PC-9 (cell line): Measurements from ENCODE around the gene TGM2. TPM values are rescaled to one million over a fixed set of nuclear protein-coding genes. Genes with fewer than 3 reads are reported as not detected.
A peak's percentile ranks its signal among the peaks of the same experiment; 100 is the strongest.

ENCODE experiments used
- BruUV-seq: library from RNA; stranded (reverse); fragments of 400-500 nt; replicated peaks from 2 replicates; lab custom pipeline; 2021; lab: Mats Ljungman, UMichigan
- CTCF ChIA-PET: fragments of 300-600 bp; sonication (Branson Sonifier 250); formaldehyde crosslinking; loops from one replicate; lab custom pipeline; 2022; ENCODE audit warnings: antibody characterized with exemption; lab: Charles Lee
- POLR2A ChIA-PET: fragments of 300-600 bp; sonication (Branson Sonifier 250); formaldehyde crosslinking; loops from one replicate; lab custom pipeline; 2022; ENCODE audit warnings: antibody characterized with exemption; ENCODE audit not compliant: unreplicated experiment; lab: Charles Lee
- DNase-seq, 2 experiments: peaks; one replicate each; pipeline versions ENCODE4 v3.0.0 to v3.0.0-alpha.2; 2015 to 2022; ENCODE audit warnings: mixed read lengths in 1 of 2
- H2AFZ ChIP-seq: fragments of 200-600 bp; sonication (generic); 2 replicates; pipeline ENCODE4 v1.8.1; 2017; ENCODE audit warnings: antibody characterized with exemption
- H3F3A ChIP-seq: fragments of 200-600 bp; sonication (generic); 2 replicates; pipeline ENCODE4 v1.8.1; 2017; ENCODE audit warnings: antibody characterized with exemption, mild to moderate bottlenecking, low read depth; ENCODE audit not compliant: insufficient read depth
- H3K27ac ChIP-seq: fragments of 200-600 bp; sonication (generic); 2 replicates; pipeline ENCODE4 v1.6.1; 2016; ENCODE audit warnings: mixed run types
- H3K27me3 ChIP-seq: fragments of 200-600 bp; sonication (generic); 2 replicates; pipeline ENCODE4 v1.6.1; 2016; ENCODE audit warnings: low read depth, mixed run types; ENCODE audit not compliant: insufficient read depth
- H3K36me3 ChIP-seq: fragments of 200-600 bp; sonication (generic); 2 replicates; pipeline ENCODE4 v1.6.1; 2016; ENCODE audit warnings: low read depth, mixed run types
- H3K4me1 ChIP-seq: fragments of 200-600 bp; sonication (generic); replicated peaks from 2 replicates; pipeline ENCODE4 v1.6.1; 2016; ENCODE audit warnings: mixed run types; ENCODE audit not compliant: insufficient read depth
- H3K4me2 ChIP-seq: fragments of 200-600 bp; sonication (generic); 2 replicates; pipeline ENCODE4 v1.6.1; 2017; ENCODE audit warnings: mixed run types
- H3K4me3 ChIP-seq: fragments of 200-600 bp; sonication (generic); 2 replicates; pipeline ENCODE4 v1.6.1; 2016; ENCODE audit warnings: mixed run types
- H3K79me2 ChIP-seq: fragments of 200-600 bp; sonication (generic); 2 replicates; pipeline ENCODE4 v1.6.1; 2017; ENCODE audit warnings: low read depth, mixed run types
- H3K9me2 ChIP-seq: fragments of 200-600 bp; sonication (generic); 2 replicates; pipeline ENCODE4 v1.8.1; 2017; ENCODE audit warnings: mild to moderate bottlenecking; ENCODE audit not compliant: insufficient read depth
- H3K9me3 ChIP-seq: fragments of 200-600 bp; sonication (generic); 2 replicates; pipeline ENCODE4 v1.8.1; 2016; ENCODE audit warnings: low read depth; ENCODE audit not compliant: insufficient read depth
- H4K20me1 ChIP-seq: fragments of 200-600 bp; sonication (generic); 2 replicates; pipeline ENCODE4 v1.8.1; 2017; ENCODE audit not compliant: insufficient read depth
- EZH2 ChIP-seq: fragments of 200-600 bp; sonication (generic); IDR thresholded peaks from 2 replicates; pipeline ENCODE4 v1.8.0; 2017; ENCODE audit warnings: antibody characterized with exemption, low read depth
- intact Hi-C: fragments of 100-400 bp; cut with micrococcal nuclease; formaldehyde crosslinking; loops from one replicate; pipeline ENCODE4 v1.10.0; 2022; ENCODE audit not compliant: unreplicated experiment
- total RNA-seq: library from RNA; stranded (reverse); gene quantifications from 2 replicates; pipeline ENCODE4 v1.2.3, GENCODE V29; 2021
- TF ChIP-seq, protein P1 (sequence below): fragments of 200-600 bp; sonication (generic); conservative IDR thresholded peaks from 2 replicates; pipeline ENCODE4 v1.6.1; 2017; ENCODE audit warnings: mixed run types, antibody characterized with exemption, mild to moderate bottlenecking, moderate library complexity

Gene TGM2
- total RNA-seq, 1 experiment from 2014 or later, result 333 TPM

DNA sequence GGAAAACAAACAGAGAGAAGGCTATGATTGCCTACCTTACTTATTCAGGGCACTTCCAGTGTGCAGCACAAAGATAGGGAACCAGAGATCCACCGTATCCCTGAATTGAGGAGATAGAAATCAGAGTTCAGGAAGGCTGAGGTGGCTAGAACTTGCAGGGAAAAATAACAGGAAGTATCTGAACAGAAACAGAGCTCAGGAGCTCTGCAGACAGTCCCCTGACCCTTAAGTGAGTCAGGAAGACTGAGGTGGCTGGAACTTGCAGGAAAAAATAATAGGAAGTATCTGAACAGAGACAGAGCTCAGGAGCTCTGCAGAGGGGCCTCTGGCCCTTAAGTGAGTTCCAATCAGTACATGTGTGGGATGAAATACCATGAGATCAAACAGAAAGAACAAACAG is 66.1 kb downstream of the TGM2 start:
- BruUV-seq, result no TSS peak

GRCh38 chr20:38095017-38095686 is 69.9 kb downstream of the TGM2 start:
- Histone ChIP-seq H3K79me2 (no peaks in the 10 kb centered on the region), H3K9me2 (no peaks in the 10 kb centered on the region), H3K27ac (peak overlapping the region; percentile 64), H3K4me3 (no peak overlapping the region), H4K20me1 (no peaks in the 10 kb centered on the region), H3K4me1 (peaks cover 24% of the 10 kb centered on the region), H3K27me3 (no peaks in the 10 kb centered on the region), H2AFZ (no peak overlapping the region), H3K9me3 (peaks cover 1% of the 10 kb centered on the region; the same call in 1 of the 2 replicates), H3K4me2 (0 out of 2 replicates have a peak overlapping the region, but pooled peaks have one; percentile 34), H3K36me3 (peaks cover 4% of the 10 kb centered on the region; the same call in 1 of the 2 replicates), H3F3A (peaks cover 12% of the 10 kb centered on the region)
- CTCF ChIA-PET, result no interaction called here
- TF ChIP-seq EZH2, result no peak
- TF ChIP-seq, protein P1, sequence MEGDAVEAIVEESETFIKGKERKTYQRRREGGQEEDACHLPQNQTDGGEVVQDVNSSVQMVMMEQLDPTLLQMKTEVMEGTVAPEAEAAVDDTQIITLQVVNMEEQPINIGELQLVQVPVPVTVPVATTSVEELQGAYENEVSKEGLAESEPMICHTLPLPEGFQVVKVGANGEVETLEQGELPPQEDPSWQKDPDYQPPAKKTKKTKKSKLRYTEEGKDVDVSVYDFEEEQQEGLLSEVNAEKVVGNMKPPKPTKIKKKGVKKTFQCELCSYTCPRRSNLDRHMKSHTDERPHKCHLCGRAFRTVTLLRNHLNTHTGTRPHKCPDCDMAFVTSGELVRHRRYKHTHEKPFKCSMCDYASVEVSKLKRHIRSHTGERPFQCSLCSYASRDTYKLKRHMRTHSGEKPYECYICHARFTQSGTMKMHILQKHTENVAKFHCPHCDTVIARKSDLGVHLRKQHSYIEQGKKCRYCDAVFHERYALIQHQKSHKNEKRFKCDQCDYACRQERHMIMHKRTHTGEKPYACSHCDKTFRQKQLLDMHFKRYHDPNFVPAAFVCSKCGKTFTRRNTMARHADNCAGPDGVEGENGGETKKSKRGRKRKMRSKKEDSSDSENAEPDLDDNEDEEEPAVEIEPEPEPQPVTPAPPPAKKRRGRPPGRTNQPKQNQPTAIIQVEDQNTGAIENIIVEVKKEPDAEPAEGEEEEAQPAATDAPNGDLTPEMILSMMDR, result no peak
- no TSS peak for BruUV-seq
- no peak for DNase-seq
- intact Hi-C loops, result no loop called here
- POLR2A ChIA-PET, result no interaction called here

More for the DNA sequence above, 66.1 kb downstream of the TGM2 start:
- POLR2A ChIA-PET, result interaction anchor here (0.8 kb wide), 1 partner anchor 735 kb away, joined by 8 read pairs; no protein-coding TSS in a partner anchor
- peaks cover 19% of the 10 kb centered on the region for H3K4me1 ChIP-seq
- TF ChIP-seq, protein P1, result no peak
- TF ChIP-seq EZH2, result no peak
- no peak overlapping the region for H3K4me2 ChIP-seq
- H4K20me1 ChIP-seq, result no peaks in the 10 kb centered on the region
- intact Hi-C loops, result no loop called here
- H3F3A ChIP-seq, result peaks cover 3% of the 10 kb centered on the region; the same call in 1 of the 2 replicates
- H3K9me3 ChIP-seq, result peaks cover 8% of the 10 kb centered on the region
- H3K79me2 ChIP-seq, result no peaks in the 10 kb centered on the region
- no peak for DNase-seq
- no peak overlapping the region for H3K4me3 ChIP-seq
- H3K27ac ChIP-seq, result no peak overlapping the region
- CTCF ChIA-PET, result interaction anchor here (0.7 kb wide), 1 partner anchor 47 kb away, joined by 3 read pairs; no protein-coding TSS in a partner anchor
- H3K36me3 ChIP-seq, result no peaks in the 10 kb centered on the region
- H3K9me2 ChIP-seq, result no peaks in the 10 kb centered on the region
- H3K27me3 ChIP-seq, result no peaks in the 10 kb centered on the region
- no peak overlapping the region; the same call in 1 of the 2 replicates for H2AFZ ChIP-seq

GRCh38 chr20:38094373-38094891 is 70.6 kb downstream of the TGM2 start:
- DNase-seq, result peak in 1 of 2 experiments; percentile 79
- no TSS peak for BruUV-seq
- Histone ChIP-seq H3K27ac (peak overlapping the region; percentile 64), H4K20me1 (no peaks in the 10 kb centered on the region), H3K36me3 (peaks cover 8% of the 10 kb centered on the region; the same call in 1 of the 2 replicates), H3K4me3 (no peak overlapping the region), H3K4me2 (peak overlapping the region; percentile 34; the same call in 1 of the 2 replicates), H3K27me3 (no peaks in the 10 kb centered on the region), H3K9me2 (no peaks in the 10 kb centered on the region), H3K79me2 (no peaks in the 10 kb centered on the region), H3K4me1 (peaks cover 24% of the 10 kb centered on the region), H3F3A (peaks cover 12% of the 10 kb centered on the region), H2AFZ (no peak overlapping the region), H3K9me3 (no peaks in the 10 kb centered on the region)
- TF ChIP-seq EZH2, result no peak
- TF ChIP-seq, protein P1, result no peak
- CTCF ChIA-PET, result no interaction called here
- POLR2A ChIA-PET, result interaction anchor here (0.6 kb wide), 1 partner anchor 21 kb away, joined by 5 read pairs; no protein-coding TSS in a partner anchor
- intact Hi-C loops, result no loop called here
